ENCODE measurements around the gene TMEM131L.
"Not testable (repeated sequence)": the region's sequence is repeated elsewhere in the genome, so short reads cannot be mapped to it uniquely, and the experiment has no call there.

TMEM131L gene

GRCh38 chr4:153582954-153583702 lies 117.0 kb downstream of the TMEM131L start:
- DNase-seq = no peak

DNA sequence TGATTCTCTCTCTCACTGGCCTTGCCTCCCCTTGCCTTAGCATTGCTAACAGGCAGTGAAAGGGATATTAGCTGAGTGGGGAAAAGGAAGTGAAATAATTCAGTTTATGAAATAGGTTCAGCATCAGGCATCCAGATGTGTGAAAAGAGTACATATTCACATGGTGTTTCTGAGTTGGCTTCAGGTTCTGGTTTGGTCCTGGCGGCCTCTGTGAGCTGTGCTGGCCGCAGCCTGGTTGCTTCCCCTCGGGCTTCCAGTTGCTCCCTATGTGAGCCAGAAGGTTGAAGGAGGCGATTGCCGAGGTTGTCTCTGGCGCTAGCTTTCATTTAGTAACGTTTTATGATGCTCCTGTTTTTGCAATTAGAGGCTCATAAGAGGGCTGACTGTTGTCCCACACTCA lies 118.9 kb downstream of the TMEM131L start:
- no peak for DNase-seq

- no peak for DNase-seq
Observed at GRCh38 chr4:153589703-153590595, 123.8 kb downstream of the TMEM131L start.

DNA sequence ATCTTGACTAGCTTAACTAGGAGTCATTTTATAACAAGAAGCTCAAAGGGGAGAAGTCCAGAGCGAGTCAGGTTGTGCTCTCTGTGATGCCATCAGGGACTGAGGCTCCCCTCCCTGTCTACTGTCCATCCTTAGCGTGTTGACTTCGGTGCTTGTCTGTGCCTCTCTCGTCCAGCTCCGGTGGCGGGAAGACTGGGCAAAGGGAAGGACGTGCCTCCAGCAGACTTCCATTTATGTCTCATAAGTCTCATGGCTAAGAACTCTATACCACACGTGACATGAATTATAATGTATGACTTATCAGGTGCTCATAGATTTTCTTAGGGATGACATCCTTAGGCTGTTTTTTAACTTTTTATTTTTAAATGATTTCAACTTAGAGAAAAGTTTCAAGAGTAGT lies 125.3 kb downstream of the TMEM131L start:
- no peak for DNase-seq

DNA sequence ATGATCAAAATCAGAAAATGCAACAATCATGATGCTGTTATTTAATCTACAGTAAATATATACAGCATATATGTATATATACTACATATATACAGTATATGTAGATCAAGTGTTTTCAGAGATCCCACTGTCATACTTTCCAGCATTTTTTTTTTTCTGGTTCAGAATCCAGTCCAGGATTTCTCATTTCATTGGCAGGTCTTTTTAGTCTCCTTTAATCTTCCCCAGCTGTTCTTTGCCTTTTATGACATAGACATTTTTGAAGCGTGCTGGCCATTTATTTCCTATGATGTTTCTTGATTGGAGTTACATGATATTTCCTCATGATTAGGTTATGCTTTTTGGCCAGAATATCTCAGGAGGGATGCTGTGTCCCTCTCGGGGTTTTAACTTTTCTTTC lies 125.9 kb downstream of the TMEM131L start:
- DNase-seq = no peak

GRCh38 chr4:153593161-153593560 lies 127.0 kb downstream of the TMEM131L start:
- no peak for DNase-seq

DNA sequence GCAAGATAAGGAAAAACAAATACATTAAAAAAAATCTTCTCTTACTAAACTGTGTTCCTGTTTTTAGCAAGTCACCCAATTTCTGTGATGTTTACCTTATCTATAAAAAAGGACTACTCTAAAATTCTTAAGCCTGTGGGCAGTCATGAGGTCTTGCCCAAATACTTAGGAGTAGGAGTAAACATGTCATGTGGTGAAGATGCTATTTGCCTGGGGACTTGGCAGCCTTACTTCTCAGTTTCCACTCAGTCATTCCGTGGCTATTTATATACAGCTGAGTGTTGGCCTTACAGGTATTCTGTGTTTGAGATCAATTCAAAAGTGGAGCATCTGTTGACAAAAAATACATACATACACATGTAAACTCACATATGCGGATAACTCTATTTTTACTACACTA lies 128.1 kb downstream of the TMEM131L start:
- DNase-seq = no peak

GRCh38 chr4:153595894-153596601 lies 129.9 kb downstream of the TMEM131L start:
- DNase-seq = no peak

DNA sequence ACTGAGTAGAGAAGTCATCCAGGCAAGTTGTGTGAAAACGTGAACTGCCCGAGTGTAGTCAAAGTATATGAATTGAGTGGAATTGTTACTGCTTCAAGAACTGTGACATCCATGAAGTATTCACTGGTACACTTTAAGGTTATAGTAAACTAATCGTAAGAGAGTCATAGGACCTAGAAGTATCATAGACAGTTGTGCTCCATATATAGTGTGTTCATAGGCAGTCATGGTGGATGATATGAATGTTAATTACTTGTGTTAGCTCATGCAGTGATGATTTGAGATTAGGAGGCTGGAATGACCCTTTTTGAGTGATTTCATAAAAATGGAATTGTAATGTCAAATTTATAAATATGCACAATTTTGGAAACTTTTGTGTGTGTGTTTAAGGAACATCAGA lies 136.6 kb downstream of the TMEM131L start:
- no peak for DNase-seq

GRCh38 chr4:153603258-153603657 lies 137.1 kb downstream of the TMEM131L start:
- DNase-seq = no peak

DNA sequence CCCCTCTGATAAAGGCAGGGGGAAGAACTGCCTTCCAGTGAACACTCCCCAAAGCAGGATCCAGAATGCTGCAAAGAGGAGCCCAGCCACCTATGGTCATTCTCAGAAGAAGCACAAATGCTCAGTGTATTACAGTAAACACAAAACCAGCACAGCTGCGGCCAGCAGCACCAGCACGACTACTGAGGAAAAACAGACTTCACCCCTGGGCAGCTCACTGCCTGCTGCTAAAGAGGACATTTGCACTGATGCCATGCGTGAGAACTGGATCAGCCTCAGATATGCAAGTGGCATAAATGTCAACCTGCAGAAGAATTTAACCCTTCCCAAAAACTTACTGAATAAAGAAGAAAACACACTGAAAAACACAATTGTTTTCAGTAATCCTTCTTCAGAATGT lies 137.7 kb downstream of the TMEM131L start:
- no peak for DNase-seq

DNA sequence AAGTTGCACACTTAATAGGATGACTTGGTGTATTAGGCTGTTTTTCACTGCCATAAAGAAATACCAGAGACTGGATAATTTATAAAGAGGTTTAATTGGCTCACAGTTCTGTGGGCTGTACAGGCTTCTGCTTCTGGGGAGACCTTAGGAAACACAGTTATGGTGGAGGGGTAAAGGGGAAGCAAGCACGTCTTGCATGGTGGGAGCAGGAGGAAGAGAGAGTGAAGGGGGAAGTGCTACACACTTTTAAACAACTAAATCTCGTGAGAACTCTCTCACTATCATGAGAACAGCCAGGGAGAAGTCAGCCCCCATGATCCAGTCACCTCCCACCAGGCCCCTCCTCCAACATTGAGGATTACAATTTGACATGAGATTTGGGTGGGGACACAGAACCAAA lies 142.9 kb downstream of the TMEM131L start:
- DNase-seq = not testable (repeated sequence)

DNA sequence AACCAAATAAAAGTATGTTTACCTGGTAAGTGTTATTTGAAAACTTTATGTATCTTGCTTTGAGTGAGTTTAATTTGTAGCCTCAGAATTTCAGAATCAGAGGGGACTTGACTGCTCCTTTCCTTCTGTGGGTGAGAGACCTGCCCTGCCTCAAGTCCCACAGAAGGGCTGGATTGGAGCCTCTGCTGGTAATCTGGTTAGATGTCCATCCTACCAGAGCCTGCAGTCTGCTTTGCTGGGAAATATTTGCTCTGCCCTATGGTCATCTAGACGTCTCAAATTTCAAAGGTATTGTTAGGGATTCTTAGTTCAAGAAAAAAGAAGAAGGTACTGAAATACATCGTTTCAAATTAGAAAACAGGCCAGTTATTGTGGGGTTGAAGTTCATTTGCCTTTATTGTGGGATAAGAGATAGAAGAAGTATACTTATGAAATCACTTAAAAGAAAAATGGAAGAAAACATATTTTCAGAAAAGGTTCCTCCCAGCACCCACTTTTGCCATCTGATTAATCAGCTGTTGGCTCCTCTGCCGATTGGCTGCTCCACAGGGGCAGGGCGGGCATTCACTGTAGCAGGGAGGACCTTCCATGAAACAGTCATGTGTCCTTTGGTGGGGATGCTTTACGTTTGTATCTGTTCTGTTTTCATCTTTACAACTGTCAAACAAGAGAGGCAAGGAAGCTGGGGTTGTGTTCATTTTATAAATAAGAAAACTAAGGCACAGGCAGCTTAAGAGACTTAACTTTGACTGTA lies 144.6 kb downstream of the TMEM131L start:
- DNase-seq = no peak

- no peak for DNase-seq
Observed at GRCh38 chr4:153611679-153612078, 145.5 kb downstream of the TMEM131L start.

DNA sequence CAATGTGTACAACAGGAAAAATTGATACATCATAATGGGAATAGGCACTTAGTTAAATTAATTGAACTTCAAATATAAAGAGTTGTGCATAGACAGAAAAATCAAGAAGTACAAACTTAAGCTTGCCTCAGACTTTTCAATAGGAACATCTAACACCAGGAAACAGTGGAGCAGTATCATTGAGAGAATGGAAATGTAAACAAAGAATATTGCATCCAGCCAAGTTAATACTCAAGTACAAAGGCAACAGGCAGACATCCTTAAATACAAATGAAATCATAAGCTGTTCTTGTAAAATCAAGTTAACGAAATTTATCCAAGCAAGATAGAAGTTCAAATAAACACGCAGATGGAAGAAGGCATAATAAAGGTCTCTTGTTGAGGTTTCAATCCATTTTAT lies 146.7 kb downstream of the TMEM131L start:
- no peak for DNase-seq

GRCh38 chr4:153616006-153616555 lies 149.9 kb downstream of the TMEM131L start:
- no peak for DNase-seq

DNA sequence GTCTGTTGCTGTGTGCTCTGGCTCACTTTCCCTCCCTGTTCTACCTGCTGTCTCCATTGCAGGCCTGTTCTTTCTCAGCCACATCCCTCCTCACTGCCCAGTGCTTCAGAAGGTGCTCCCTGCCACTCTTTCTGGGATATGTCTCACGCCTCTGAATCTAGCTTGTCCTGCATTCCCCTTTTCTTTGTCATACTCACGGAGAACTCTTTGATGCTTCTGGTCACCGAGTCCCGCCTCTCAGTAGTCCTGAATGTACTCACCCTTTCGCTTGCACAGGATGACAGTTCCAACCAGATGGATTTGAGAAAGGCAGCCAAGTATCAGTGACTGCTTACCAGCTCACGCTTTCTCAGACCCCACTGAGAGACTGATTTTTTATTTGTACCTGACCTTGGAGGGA lies 152.7 kb downstream of the TMEM131L start:
- no peak for DNase-seq

GRCh38 chr4:153619811-153620210 lies 153.7 kb downstream of the TMEM131L start:
- DNase-seq = no peak

GRCh38 chr4:153620352-153620751 lies 154.2 kb downstream of the TMEM131L start:
- no peak for DNase-seq

DNA sequence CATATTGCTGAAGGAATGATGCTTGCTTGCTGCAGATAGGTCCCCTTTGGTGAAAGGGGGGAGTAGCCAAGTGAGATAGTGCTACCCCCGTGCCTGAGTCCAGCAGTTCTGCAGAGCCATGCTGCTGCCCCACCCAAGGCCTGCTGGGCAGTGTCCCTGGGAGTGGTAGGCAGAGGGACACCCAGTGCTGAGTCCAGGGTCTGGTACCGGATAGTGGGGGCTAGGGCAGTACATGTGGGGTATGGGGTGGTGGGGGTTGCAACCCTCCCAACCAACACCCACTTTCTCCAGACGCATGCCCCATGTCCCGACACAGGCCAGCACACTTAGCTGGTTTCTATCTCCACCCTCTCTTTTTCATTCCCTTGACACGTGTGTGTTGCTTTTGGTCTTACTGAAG lies 155.9 kb downstream of the TMEM131L start:
- DNase-seq = no peak

DNA sequence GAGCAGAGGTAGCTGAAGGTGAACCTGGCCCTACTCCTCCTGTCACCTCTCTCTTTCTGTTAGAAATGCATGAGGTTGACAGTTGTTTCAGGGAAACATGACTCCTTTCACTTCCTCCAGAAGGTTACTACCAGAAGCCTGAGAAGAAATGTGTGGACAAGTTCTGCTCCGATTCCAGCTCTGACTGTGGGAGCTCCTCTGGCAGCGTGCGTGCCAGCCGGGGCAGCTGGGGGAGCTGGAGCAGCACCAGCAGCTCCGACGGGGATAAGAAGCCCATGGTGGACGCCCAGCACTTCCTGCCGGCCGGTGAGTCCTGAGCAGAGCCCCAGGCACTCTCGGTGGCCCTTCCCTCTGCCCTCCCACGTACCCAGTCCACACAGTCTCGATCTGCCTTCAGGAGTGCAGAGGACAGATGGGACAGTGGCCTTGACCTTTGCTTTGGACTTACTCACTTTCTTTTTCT lies 156.6 kb downstream of the TMEM131L start:
- no peak for DNase-seq

DNA sequence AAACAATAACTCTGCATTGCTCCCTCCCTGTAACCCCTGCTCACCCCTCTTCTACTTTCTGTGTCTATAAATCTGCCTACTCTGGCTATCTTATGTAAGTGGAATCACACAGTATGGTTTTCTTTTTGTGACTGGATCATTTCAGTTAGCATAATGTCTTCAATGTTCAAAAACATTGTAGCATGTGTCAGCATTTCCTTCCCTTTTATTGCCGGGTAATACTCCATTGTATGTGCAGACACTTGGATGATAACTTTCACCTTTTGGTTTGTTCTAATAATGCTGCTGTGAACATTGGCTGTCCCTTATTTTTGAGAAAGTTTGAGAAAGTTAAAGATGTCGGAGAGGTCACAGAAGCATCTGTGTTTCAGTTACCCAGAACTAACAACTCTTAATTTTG lies 157.3 kb downstream of the TMEM131L start:
- DNase-seq = no peak
